RWPE2 (cell line): ENCODE results near the gene CD164L2.
A peak's percentile ranks its signal among the peaks of the same experiment; 100 is the strongest.

ENCODE experiments used
- ATAC-seq: fragments of 200-7000 bp; cut with Tn5 transposase; 3 replicates; pipeline ENCODE4 v1.9.1; 2021; ENCODE audit warnings: low read depth
- DNase-seq: peaks from one replicate; pipeline ENCODE4 v3.0.0-alpha.2; 2020; ENCODE audit warnings: low spot score
- H3K27ac ChIP-seq: fragments of 450-650 bp; 2 replicates; pipeline ENCODE4 v1.5.1; 2017; ENCODE audit warnings: mild to moderate bottlenecking; ENCODE audit not compliant: poor library complexity, severe bottlenecking
- H3K27me3 ChIP-seq: fragments of 250-450 bp; sonication (Bioruptor Pico); 2 replicates; pipeline ENCODE4 v1.5.1; 2021; ENCODE audit warnings: mild to moderate bottlenecking, moderate library complexity; ENCODE audit not compliant: insufficient read depth, poor library complexity, severe bottlenecking
- H3K36me3 ChIP-seq: fragments of 250-450 bp; sonication (Bioruptor Pico); 2 replicates; pipeline ENCODE4 v1.5.1; 2020; ENCODE audit warnings: low read depth, mild to moderate bottlenecking, moderate library complexity
- H3K4me1 ChIP-seq: fragments of 250-450 bp; sonication (Bioruptor Pico); 2 replicates; pipeline ENCODE4 v1.5.1; 2021; ENCODE audit warnings: mild to moderate bottlenecking, moderate library complexity; ENCODE audit not compliant: insufficient read depth, poor library complexity, severe bottlenecking
- H3K4me3 ChIP-seq: fragments of 250-450 bp; sonication (Bioruptor Pico); 2 replicates; pipeline ENCODE4 v1.5.1; 2021; ENCODE audit warnings: mild to moderate bottlenecking, moderate library complexity; ENCODE audit not compliant: severe bottlenecking
- H3K9me3 ChIP-seq: fragments of 250-450 bp; sonication (Bioruptor Pico); 2 replicates; pipeline ENCODE4 v1.5.1; 2021; ENCODE audit warnings: mild to moderate bottlenecking, moderate library complexity; ENCODE audit not compliant: severe bottlenecking
- TF ChIP-seq, protein P1 (sequence below): fragments of 450-650 bp; IDR thresholded peaks from one replicate; pipeline ENCODE4 v1.5.1; 2017; ENCODE audit warnings: mild to moderate bottlenecking, moderate library complexity; ENCODE audit not compliant: poor library complexity, severe bottlenecking

CD164L2 gene

DNA sequence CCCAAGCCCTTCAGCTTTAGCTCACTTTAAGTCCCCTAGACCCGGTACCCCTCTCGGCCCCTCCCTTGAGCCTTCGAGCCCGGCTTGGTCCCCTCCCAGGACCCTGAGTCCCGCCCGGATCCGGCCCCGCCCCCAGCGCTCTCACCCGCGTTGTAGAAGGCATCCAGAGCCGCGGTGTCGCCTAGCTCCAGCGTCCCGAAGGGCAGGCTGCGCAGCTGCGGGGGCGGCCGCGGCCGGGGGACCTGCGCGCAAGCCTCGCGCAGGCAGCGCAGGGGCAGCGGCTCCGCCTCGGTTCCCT is 17.1 kb downstream of the CD164L2 start:
- no peaks in the 10 kb centered on the region for H3K27me3 ChIP-seq
- H3K9me3 ChIP-seq: no peaks in the 10 kb centered on the region
- TF ChIP-seq, protein P1, sequence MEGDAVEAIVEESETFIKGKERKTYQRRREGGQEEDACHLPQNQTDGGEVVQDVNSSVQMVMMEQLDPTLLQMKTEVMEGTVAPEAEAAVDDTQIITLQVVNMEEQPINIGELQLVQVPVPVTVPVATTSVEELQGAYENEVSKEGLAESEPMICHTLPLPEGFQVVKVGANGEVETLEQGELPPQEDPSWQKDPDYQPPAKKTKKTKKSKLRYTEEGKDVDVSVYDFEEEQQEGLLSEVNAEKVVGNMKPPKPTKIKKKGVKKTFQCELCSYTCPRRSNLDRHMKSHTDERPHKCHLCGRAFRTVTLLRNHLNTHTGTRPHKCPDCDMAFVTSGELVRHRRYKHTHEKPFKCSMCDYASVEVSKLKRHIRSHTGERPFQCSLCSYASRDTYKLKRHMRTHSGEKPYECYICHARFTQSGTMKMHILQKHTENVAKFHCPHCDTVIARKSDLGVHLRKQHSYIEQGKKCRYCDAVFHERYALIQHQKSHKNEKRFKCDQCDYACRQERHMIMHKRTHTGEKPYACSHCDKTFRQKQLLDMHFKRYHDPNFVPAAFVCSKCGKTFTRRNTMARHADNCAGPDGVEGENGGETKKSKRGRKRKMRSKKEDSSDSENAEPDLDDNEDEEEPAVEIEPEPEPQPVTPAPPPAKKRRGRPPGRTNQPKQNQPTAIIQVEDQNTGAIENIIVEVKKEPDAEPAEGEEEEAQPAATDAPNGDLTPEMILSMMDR: no peak
- H3K4me1 ChIP-seq: peaks cover 6% of the 10 kb centered on the region
- H3K4me3 ChIP-seq: peak overlapping the region; percentile 82
- peaks cover 22% of the 10 kb centered on the region for H3K36me3 ChIP-seq
- ATAC-seq: peak; percentile 36
- H3K27ac ChIP-seq: peak overlapping the region; percentile 91
- DNase-seq: no peak

DNA sequence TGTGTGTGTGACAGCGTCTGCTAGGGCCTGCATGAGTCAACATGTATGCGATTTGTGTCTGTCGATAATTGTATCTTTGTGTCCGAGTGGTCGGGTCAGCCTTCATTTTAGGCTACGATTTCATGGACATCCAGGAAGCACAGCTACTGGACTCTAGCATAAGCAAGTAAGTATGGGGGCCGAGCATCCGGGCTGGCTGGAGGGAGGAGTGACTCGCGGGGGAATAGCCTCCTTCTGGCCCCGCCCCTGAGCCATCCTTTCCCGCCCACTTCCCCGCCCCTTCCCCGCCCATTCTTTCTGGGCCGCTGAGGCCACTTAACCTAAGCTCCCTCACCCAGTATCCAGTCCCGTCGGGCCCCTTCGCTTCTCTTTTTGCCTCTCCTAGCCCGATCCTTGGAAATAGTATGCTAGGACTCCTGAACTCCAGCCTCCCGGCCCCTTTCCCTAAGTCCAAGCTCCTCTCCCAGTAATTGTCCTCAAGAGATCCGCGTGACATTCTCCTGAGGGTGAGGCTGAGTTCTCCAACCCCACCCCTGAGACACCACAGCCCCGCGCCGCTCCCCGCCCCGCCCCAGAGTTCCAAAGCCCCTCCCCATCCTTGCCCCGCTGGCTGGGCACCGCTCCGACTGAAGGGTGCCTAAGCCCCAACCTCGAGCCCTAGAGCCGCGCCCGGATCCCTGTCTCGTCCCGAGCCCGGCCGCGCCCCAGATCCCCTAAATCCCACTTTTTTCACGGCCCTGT is 17.6 kb downstream of the CD164L2 start:
- peaks cover 24% of the 10 kb centered on the region for H3K36me3 ChIP-seq
- peak; percentile 90 for DNase-seq
- H3K4me3 ChIP-seq: peak overlapping the region; percentile 82
- H3K4me1 ChIP-seq: peaks cover 6% of the 10 kb centered on the region
- no peaks in the 10 kb centered on the region for H3K27me3 ChIP-seq
- TF ChIP-seq, protein P1: no peak
- no peaks in the 10 kb centered on the region for H3K9me3 ChIP-seq
- peak; percentile 73 for ATAC-seq
- peak overlapping the region; percentile 91 for H3K27ac ChIP-seq

DNA sequence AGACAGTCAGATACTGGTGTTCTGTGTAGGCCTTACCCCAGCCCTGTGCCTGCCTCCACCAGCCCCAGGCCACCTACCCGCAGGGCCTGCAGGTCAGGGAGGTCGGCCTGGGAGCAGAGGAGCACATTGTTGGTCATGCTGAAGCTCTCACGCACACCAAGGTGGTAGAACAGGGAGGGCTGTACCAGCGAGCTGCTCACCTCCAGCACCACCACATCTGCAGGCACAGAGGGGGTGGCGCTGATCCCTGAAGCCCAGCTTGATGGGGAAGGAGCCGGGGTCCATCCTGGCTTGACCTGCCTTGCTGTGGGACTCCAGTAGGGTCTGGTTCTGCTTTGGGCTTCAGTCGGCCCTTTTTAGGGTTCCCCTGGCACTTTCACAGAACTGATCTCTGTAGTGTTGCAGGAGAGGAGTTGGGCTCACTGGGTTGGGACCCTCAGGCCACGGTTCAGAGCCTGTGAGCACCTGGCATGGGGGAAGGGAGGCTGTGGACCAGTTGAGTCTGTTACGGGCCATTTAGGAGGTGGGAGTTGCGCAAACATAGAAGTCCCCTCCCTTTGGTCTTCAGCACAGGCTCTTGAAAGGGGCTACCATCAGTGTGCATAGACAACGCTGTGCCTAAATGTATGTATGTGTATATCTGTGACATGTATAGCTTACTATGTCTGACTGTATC is 18.3 kb downstream of the CD164L2 start:
- DNase-seq (no peak), ATAC-seq (no peak)
- peak overlapping the region; percentile 82 for H3K4me3 ChIP-seq
- H3K27me3 ChIP-seq: no peaks in the 10 kb centered on the region
- H3K4me1 ChIP-seq: peaks cover 6% of the 10 kb centered on the region
- no peaks in the 10 kb centered on the region for H3K9me3 ChIP-seq
- TF ChIP-seq, protein P1: no peak
- peaks cover 24% of the 10 kb centered on the region for H3K36me3 ChIP-seq
- H3K27ac ChIP-seq: peak overlapping the region; percentile 91

DNA sequence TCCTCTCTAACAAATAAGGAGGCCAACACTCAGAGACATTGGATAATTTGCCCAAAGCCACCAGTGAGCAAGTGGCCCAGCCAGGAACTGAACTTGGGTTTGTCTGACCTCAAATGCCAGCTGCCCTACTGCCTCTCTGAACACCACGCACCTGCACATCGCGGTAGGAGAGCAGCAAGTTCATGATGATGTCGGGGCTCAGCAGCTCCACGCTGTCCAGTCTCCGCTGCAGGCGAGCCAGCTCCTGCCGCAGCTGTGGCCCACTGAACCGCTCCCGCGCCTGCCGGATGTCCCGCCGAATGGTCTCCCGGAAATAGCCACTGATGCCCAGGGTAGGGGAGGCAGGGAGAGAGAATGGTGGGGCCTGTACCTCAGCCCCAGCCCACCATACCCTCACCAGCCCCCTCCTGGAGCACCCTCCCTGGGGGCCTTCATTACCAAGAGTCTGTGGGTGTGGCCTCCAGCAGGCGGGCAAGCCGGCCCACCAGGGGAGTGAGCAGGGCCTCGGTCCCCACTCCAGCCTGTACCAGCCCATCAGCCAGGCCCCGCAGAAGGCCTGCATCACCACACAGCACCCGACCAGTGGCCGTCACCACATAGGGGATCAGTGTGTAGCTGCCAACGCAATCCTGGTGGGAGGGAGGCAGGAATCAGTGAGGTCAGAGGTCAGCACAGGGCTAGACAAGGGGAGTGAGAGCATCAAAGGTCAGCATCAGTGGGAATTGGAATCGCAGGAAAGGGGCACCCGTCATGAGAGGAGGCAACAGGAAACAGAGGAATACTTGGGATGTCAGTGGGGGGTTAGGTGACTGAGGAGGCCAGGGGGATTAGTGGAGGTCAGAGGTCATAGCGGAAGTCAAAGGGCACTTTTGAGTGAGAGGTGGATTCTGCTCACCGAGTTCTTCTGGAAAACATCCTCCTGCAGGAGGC is 19.1 kb downstream of the CD164L2 start:
- Histone ChIP-seq H3K9me3 (no peaks in the 10 kb centered on the region), H3K36me3 (peaks cover 24% of the 10 kb centered on the region), H3K27ac (peak overlapping the region; percentile 91), H3K4me1 (peaks cover 6% of the 10 kb centered on the region), H3K4me3 (no peak overlapping the region), H3K27me3 (no peaks in the 10 kb centered on the region)
- DNase-seq (no peak), ATAC-seq (no peak)
- TF ChIP-seq, protein P1: no peak
